GM23338 (cell line): Measurements from ENCODE around the gene EIF4E3. TPM values are rescaled to one million over a fixed set of nuclear protein-coding genes. Genes with fewer than 3 reads are reported as not detected.

Source experiments
- ATAC-seq: fragments of 200-7000 bp; cut with Tn5 transposase; 3 replicates; pipeline ENCODE4 v1.9.1; 2020
- DNase-seq: peaks from one replicate; pipeline ENCODE4 v3.0.0-alpha.2; 2015; ENCODE audit warnings: low spot score
- H2AFZ ChIP-seq: fragments of 200-600 bp; sonication (generic); 2 replicates; pipeline ENCODE4 v1.8.0; 2016; ENCODE audit warnings: antibody characterized with exemption, mild to moderate bottlenecking, moderate library complexity
- H3F3A ChIP-seq: fragments of 200-600 bp; sonication (generic); replicated peaks from 2 replicates; pipeline ENCODE4 v1.8.0; 2017; ENCODE audit warnings: antibody characterized with exemption, mixed run types, low read depth
- H3K27ac ChIP-seq: fragments of 200-600 bp; sonication (generic); 2 replicates; pipeline ENCODE4 v1.6.1; 2016; ENCODE audit warnings: low read depth
- H3K27me3 ChIP-seq: fragments of 200-600 bp; sonication (generic); 2 replicates; pipeline ENCODE4 v1.8.0; 2016; ENCODE audit warnings: mild to moderate bottlenecking, mixed run types, moderate library complexity; ENCODE audit not compliant: insufficient read depth
- H3K36me3 ChIP-seq: fragments of 200-600 bp; sonication (generic); 2 replicates; pipeline ENCODE4 v1.8.0; 2016; ENCODE audit warnings: mild to moderate bottlenecking; ENCODE audit not compliant: insufficient read depth
- H3K4me1 ChIP-seq: fragments of 200-600 bp; sonication (generic); 2 replicates; pipeline ENCODE4 v1.8.0; 2016; ENCODE audit warnings: mild to moderate bottlenecking, moderate library complexity; ENCODE audit not compliant: insufficient read depth
- H3K4me2 ChIP-seq: fragments of 200-600 bp; sonication (generic); 2 replicates; pipeline ENCODE4 v1.7.1; 2017; ENCODE audit warnings: mixed run types
- H3K4me3 ChIP-seq: fragments of 200-600 bp; sonication (generic); 2 replicates; pipeline ENCODE4 v1.6.1; 2016; ENCODE audit warnings: mixed run types
- H3K79me2 ChIP-seq: fragments of 200-600 bp; sonication (generic); replicated peaks from 2 replicates; pipeline ENCODE4 v1.8.0; 2017; ENCODE audit warnings: mild to moderate bottlenecking; ENCODE audit not compliant: insufficient read depth
- H3K9me2 ChIP-seq: fragments of 200-600 bp; sonication (generic); 2 replicates; pipeline ENCODE4 v1.8.0; 2017; ENCODE audit not compliant: insufficient read depth
- H4K20me1 ChIP-seq: fragments of 200-600 bp; sonication (generic); replicated peaks from 2 replicates; pipeline ENCODE4 v1.8.0; 2017; ENCODE audit warnings: mild to moderate bottlenecking; ENCODE audit not compliant: insufficient read depth
- H3K27ac Mint-ChIP-seq: 2 replicates; pipeline ENCODE4 v1.8.0; 2020; ENCODE audit warnings: inconsistent platforms, mild to moderate bottlenecking, moderate library complexity, mixed read lengths
- H3K27me3 Mint-ChIP-seq: 3 replicates; pipeline ENCODE4 v1.8.0; 2022; ENCODE audit warnings: low read depth, mild to moderate bottlenecking, moderate library complexity, mixed read lengths, inconsistent platforms; ENCODE audit not compliant: insufficient read depth, poor library complexity
- H3K36me3 Mint-ChIP-seq: 3 replicates; pipeline ENCODE4 v1.8.0; 2021; ENCODE audit warnings: low read depth, mild to moderate bottlenecking, inconsistent platforms, moderate library complexity, mixed read lengths
- H3K4me1 Mint-ChIP-seq: 3 replicates; pipeline ENCODE4 v1.8.0; 2020; ENCODE audit warnings: mild to moderate bottlenecking, inconsistent platforms, mixed read lengths
- H3K4me3 Mint-ChIP-seq: 3 replicates; pipeline ENCODE4 v1.8.0; 2021; ENCODE audit warnings: moderate library complexity, mild to moderate bottlenecking, inconsistent platforms, mixed read lengths
- H3K9me3 Mint-ChIP-seq: 3 replicates; pipeline ENCODE4 v1.8.0; 2020; ENCODE audit warnings: moderate library complexity, mild to moderate bottlenecking, inconsistent platforms, mixed read lengths
- CREB1 ChIP-seq: fragments of 250-450 bp; sonication (Bioruptor Pico); IDR thresholded peaks from 2 replicates; pipeline ENCODE4 v1.5.0; 2020; ENCODE audit warnings: low read depth, mild to moderate bottlenecking, moderate library complexity
- EZH2 ChIP-seq: fragments of 200-600 bp; sonication (generic); IDR thresholded peaks from one replicate; pipeline ENCODE4 v1.8.0; 2017; ENCODE audit warnings: antibody characterized with exemption, mild to moderate bottlenecking, low read depth; ENCODE audit not compliant: unreplicated experiment
- EZH2phosphoT487 ChIP-seq: fragments of 200-600 bp; sonication (generic); IDR thresholded peaks from one replicate; pipeline ENCODE4 v1.8.1; 2018; ENCODE audit warnings: antibody characterized with exemption; ENCODE audit not compliant: unreplicated experiment
- JUNB ChIP-seq: IDR thresholded peaks from one replicate; pipeline ENCODE4 v1.6.1; 2016; ENCODE audit warnings: antibody characterized with exemption; ENCODE audit not compliant: unreplicated experiment
- POLR2AphosphoS5 ChIP-seq: IDR thresholded peaks from 2 replicates; pipeline ENCODE4 v1.6.1; 2016; ENCODE audit warnings: antibody characterized with exemption, low read depth
- STAT1 ChIP-seq: IDR thresholded peaks from one replicate; pipeline ENCODE4 v1.6.1; 2016; ENCODE audit warnings: antibody characterized with exemption; ENCODE audit not compliant: unreplicated experiment
- ZNF114 ChIP-seq: fragments of 250-450 bp; sonication (Bioruptor Pico); IDR thresholded peaks from 2 replicates; pipeline ENCODE4 v1.5.0; 2020; ENCODE audit warnings: mild to moderate bottlenecking, moderate library complexity
- ZNF331 ChIP-seq: fragments of 250-450 bp; sonication (Bioruptor Pico); IDR thresholded peaks from 2 replicates; pipeline ENCODE4 v1.5.0; 2020; ENCODE audit warnings: low read depth, mild to moderate bottlenecking, moderate library complexity
- polyA plus RNA-seq: library from polyadenylated mRNA; unstranded; fragments of >200 nt; fragmentation: Nextera tagmentation; extraction: Ambion mirVana; gene quantifications from 2 replicates; pipeline ENCODE4 v1.2.1, GENCODE V29; 2016
- total RNA-seq: library from RNA; depleted of rRNA; stranded (reverse); fragments of >200 nt; shearing (Covaris generic); gene quantifications from 2 replicates; pipeline ENCODE4 v1.2.3, GENCODE V29; 2014
- TF ChIP-seq, protein P1 (sequence below), 2 experiments: fragments of 200-600 bp in 1 of 2; sonication (generic) in 1 of 2; conservative IDR thresholded peaks; 2 replicates each; pipeline versions ENCODE4 v1.5.1 to v1.6.1; 2016 to 2017; ENCODE audit warnings: antibody characterized with exemption in 2 of 2, low read depth in 2 of 2, mild to moderate bottlenecking in 2 of 2, moderate library complexity in 1 of 2
- TF ChIP-seq, protein P2 (sequence below): IDR thresholded peaks from 2 replicates; pipeline ENCODE4 v1.6.1; 2016; ENCODE audit warnings: antibody characterized with exemption
- TF ChIP-seq, protein P3 (sequence below): IDR thresholded peaks from one replicate; pipeline ENCODE4 v1.6.1; 2018; ENCODE audit warnings: antibody characterized with exemption; ENCODE audit not compliant: unreplicated experiment

Gene EIF4E3
- total and polyA plus RNA-seq, 2 experiments from 2014 or later: 6.0 to 9.7 TPM

DNA sequence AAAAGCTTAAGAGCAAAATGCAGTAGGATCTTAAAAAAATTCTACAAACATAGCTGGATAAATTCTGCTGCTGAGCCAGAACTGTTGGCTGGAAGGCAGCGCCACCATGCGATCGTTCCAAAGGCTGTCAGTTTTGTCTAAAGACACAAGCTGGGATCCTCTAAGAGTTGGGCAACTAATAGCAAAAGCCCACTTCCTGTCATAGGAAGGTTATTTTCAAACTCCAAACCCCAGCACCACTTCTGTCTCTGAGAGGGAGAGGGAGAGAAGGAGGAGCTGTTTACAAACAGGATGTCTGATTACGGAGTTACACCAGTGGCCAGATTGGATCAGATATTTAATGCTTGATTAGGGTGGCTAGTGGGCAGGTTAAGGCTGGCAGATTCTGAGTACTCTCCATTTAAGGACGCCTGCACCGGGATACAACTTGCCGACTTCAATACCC is 44.0 kb downstream of the EIF4E3 start:
- Mint-ChIP-seq H3K36me3 (peaks cover 1% of the 10 kb centered on the region; the same call in 2 of the 3 replicates), H3K27me3 (no peaks in the 10 kb centered on the region), H3K4me1 (peaks cover 41% of the 10 kb centered on the region), H3K4me3 (no peak overlapping the region), H3K9me3 (no peaks in the 10 kb centered on the region), H3K27ac (no peak overlapping the region)
- no peak overlapping the region for H3K4me2 ChIP-seq
- peak; percentile 88 for ATAC-seq
- H3K27me3 ChIP-seq: no peaks in the 10 kb centered on the region
- TF ChIP-seq, protein P1, sequence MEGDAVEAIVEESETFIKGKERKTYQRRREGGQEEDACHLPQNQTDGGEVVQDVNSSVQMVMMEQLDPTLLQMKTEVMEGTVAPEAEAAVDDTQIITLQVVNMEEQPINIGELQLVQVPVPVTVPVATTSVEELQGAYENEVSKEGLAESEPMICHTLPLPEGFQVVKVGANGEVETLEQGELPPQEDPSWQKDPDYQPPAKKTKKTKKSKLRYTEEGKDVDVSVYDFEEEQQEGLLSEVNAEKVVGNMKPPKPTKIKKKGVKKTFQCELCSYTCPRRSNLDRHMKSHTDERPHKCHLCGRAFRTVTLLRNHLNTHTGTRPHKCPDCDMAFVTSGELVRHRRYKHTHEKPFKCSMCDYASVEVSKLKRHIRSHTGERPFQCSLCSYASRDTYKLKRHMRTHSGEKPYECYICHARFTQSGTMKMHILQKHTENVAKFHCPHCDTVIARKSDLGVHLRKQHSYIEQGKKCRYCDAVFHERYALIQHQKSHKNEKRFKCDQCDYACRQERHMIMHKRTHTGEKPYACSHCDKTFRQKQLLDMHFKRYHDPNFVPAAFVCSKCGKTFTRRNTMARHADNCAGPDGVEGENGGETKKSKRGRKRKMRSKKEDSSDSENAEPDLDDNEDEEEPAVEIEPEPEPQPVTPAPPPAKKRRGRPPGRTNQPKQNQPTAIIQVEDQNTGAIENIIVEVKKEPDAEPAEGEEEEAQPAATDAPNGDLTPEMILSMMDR (conservative IDR thresholded peaks at IDR 0.05; ENCODE audit: low read depth in 2 of 2): peak; percentile 90 to 97
- TF ChIP-seq STAT1: no peak
- no peak overlapping the region for H2AFZ ChIP-seq
- peaks cover 29% of the 10 kb centered on the region for H3K4me1 ChIP-seq
- H3K9me2 ChIP-seq: no peaks in the 10 kb centered on the region
- no peaks in the 10 kb centered on the region for H3K79me2 ChIP-seq
- H3K36me3 ChIP-seq: no peaks in the 10 kb centered on the region
- H3K27ac ChIP-seq: no peak overlapping the region
- DNase-seq: peak; percentile 82
- no peak overlapping the region for H3K4me3 ChIP-seq
- H4K20me1 ChIP-seq: no peaks in the 10 kb centered on the region
- H3F3A ChIP-seq: no peaks in the 10 kb centered on the region

DNA sequence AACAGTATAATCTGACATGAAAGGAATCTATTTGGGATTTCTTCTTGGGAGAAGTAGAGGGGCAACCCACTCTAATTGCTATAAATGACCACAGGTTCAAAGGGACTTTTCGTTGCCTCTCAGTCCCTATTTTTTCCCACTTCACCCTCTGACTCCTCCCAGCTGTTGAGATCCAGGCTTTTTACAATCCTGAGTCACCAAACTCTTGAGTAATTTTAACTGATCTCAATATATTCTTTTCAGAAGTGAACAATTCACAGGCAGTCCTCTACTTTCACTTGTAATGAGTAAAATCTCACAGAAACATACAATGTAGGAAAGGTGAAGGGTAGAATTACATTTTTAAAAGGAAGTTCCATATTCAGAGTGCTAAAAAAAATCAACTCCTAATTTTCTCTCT is 44.6 kb downstream of the EIF4E3 start:
- Histone ChIP-seq H3K36me3 (no peaks in the 10 kb centered on the region), H4K20me1 (no peaks in the 10 kb centered on the region), H3K27ac (no peak overlapping the region), H3K27me3 (no peaks in the 10 kb centered on the region), H3K4me2 (no peak overlapping the region), H3K79me2 (no peaks in the 10 kb centered on the region), H3K9me2 (no peaks in the 10 kb centered on the region), H2AFZ (no peak overlapping the region), H3K4me3 (no peak overlapping the region), H3K4me1 (peaks cover 32% of the 10 kb centered on the region), H3F3A (no peaks in the 10 kb centered on the region)
- Mint-ChIP-seq H3K9me3 (no peaks in the 10 kb centered on the region), H3K4me1 (peaks cover 41% of the 10 kb centered on the region), H3K27ac (no peak overlapping the region; the same call in 1 of the 2 replicates), H3K36me3 (no peaks in the 10 kb centered on the region), H3K27me3 (no peaks in the 10 kb centered on the region), H3K4me3 (no peak overlapping the region)
- ATAC-seq (no peak), DNase-seq (no peak)
- TF ChIP-seq, protein P2, sequence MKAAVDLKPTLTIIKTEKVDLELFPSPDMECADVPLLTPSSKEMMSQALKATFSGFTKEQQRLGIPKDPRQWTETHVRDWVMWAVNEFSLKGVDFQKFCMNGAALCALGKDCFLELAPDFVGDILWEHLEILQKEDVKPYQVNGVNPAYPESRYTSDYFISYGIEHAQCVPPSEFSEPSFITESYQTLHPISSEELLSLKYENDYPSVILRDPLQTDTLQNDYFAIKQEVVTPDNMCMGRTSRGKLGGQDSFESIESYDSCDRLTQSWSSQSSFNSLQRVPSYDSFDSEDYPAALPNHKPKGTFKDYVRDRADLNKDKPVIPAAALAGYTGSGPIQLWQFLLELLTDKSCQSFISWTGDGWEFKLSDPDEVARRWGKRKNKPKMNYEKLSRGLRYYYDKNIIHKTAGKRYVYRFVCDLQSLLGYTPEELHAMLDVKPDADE: no peak
- TF ChIP-seq EZH2phosphoT487: no peak
- TF ChIP-seq, protein P1 (conservative IDR thresholded peaks at IDR 0.05; ENCODE audit: low read depth in 2 of 2): no peak
- no peak for TF ChIP-seq ZNF114
- no peak for TF ChIP-seq CREB1
- TF ChIP-seq, protein P3, sequence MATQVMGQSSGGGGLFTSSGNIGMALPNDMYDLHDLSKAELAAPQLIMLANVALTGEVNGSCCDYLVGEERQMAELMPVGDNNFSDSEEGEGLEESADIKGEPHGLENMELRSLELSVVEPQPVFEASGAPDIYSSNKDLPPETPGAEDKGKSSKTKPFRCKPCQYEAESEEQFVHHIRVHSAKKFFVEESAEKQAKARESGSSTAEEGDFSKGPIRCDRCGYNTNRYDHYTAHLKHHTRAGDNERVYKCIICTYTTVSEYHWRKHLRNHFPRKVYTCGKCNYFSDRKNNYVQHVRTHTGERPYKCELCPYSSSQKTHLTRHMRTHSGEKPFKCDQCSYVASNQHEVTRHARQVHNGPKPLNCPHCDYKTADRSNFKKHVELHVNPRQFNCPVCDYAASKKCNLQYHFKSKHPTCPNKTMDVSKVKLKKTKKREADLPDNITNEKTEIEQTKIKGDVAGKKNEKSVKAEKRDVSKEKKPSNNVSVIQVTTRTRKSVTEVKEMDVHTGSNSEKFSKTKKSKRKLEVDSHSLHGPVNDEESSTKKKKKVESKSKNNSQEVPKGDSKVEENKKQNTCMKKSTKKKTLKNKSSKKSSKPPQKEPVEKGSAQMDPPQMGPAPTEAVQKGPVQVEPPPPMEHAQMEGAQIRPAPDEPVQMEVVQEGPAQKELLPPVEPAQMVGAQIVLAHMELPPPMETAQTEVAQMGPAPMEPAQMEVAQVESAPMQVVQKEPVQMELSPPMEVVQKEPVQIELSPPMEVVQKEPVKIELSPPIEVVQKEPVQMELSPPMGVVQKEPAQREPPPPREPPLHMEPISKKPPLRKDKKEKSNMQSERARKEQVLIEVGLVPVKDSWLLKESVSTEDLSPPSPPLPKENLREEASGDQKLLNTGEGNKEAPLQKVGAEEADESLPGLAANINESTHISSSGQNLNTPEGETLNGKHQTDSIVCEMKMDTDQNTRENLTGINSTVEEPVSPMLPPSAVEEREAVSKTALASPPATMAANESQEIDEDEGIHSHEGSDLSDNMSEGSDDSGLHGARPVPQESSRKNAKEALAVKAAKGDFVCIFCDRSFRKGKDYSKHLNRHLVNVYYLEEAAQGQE: no peak
- TF ChIP-seq STAT1: no peak
- no peak for TF ChIP-seq POLR2AphosphoS5
- TF ChIP-seq EZH2: no peak
- no peak for TF ChIP-seq JUNB
- no peak for TF ChIP-seq ZNF331
